NCI-H1092 treated with DMSO at 0.1 percent for 48 hours (cell line): Measurements from ENCODE around the gene GATA5.

ENCODE experiments used
- DNase-seq: peaks from one replicate; lab custom pipeline; 2025; lab: John Stamatoyannopoulos, UW

Gene GATA5

GRCh38 chr20:62487561-62488354 lies 12.0 kb upstream of the GATA5 start:
- DNase-seq: no peak

GRCh38 chr20:62487118-62487517 lies 11.3 kb upstream of the GATA5 start:
- DNase-seq: no peak

- no peak for DNase-seq
These were observed 10.7 kb upstream of the GATA5 start for GRCh38 chr20:62486484-62486883.

GRCh38 chr20:62485701-62486089 lies 9.9 kb upstream of the GATA5 start:
- DNase-seq: no peak

- no peak for DNase-seq
These were observed 9.4 kb upstream of the GATA5 start for GRCh38 chr20:62485062-62485700.

GRCh38 chr20:62484478-62484877 lies 8.7 kb upstream of the GATA5 start:
- no peak for DNase-seq

- DNase-seq: no peak
These were observed 8.0 kb upstream of the GATA5 start for GRCh38 chr20:62483613-62484458.

- DNase-seq: no peak
These were observed 7.2 kb upstream of the GATA5 start for GRCh38 chr20:62482974-62483373.

- no peak for DNase-seq
These were observed 6.5 kb upstream of the GATA5 start for GRCh38 chr20:62482146-62482809.

GRCh38 chr20:62481425-62482145 lies 5.8 kb upstream of the GATA5 start:
- no peak for DNase-seq

GRCh38 chr20:62480318-62480717 lies 4.5 kb upstream of the GATA5 start:
- DNase-seq: no peak

- DNase-seq: no peak
These were observed 3.9 kb upstream of the GATA5 start for GRCh38 chr20:62479656-62480055.

- DNase-seq: no peak
These were observed 3.4 kb upstream of the GATA5 start for GRCh38 chr20:62479156-62479555.

- no peak for DNase-seq
These were observed 2.1 kb upstream of the GATA5 start for GRCh38 chr20:62477669-62478455.

GRCh38 chr20:62476056-62476838 lies 452 bp upstream of the GATA5 start:
- no peak for DNase-seq

GRCh38 chr20:62475027-62475771 lies 596 bp downstream of the GATA5 start:
- no peak for DNase-seq

- DNase-seq: no peak
These were observed 1.2 kb downstream of the GATA5 start for GRCh38 chr20:62474604-62475026.

GRCh38 chr20:62473717-62474603 lies 1.8 kb downstream of the GATA5 start:
- no peak for DNase-seq
